Peyer's patch (tissue), 4 donors: ENCODE data around the gene VSIR.

ENCODE experiments used
- CTCF ChIP-seq, 6 experiments: fragments of 450-650 bp in 4 of 6; fragments of 200-600 bp in 2 of 6; sonication (generic) in 1 of 6; IDR thresholded peaks; one replicate each; pipeline ENCODE4 v1.5.1; 2017 to 2019; ENCODE audit warnings: antibody characterized with exemption in 6 of 6, mild to moderate bottlenecking in 3 of 6, moderate library complexity in 1 of 6
- POLR2A ChIP-seq, 2 donors: fragments of 450-650 bp; IDR thresholded peaks; one replicate each; pipeline ENCODE4 v1.5.1; 2017; ENCODE audit warnings: antibody characterized with exemption in 2 of 2, mild to moderate bottlenecking in 2 of 2, moderate library complexity in 2 of 2

GRCh38 chr10:71799608-71800453 is 26.5 kb upstream of the VSIR start:
- TF ChIP-seq CTCF (IDR thresholded peaks at IDR 0.05): no peak
- no peak for TF ChIP-seq POLR2A (IDR thresholded peaks at IDR 0.05)
